Retina (tissue), 1 donor: Measurements from ENCODE around the gene KIAA1217.

Experiments used
- DNase-seq: peaks from one replicate; pipeline ENCODE4 v3.0.0-alpha.2; 2016

The KIAA1217 gene

DNA sequence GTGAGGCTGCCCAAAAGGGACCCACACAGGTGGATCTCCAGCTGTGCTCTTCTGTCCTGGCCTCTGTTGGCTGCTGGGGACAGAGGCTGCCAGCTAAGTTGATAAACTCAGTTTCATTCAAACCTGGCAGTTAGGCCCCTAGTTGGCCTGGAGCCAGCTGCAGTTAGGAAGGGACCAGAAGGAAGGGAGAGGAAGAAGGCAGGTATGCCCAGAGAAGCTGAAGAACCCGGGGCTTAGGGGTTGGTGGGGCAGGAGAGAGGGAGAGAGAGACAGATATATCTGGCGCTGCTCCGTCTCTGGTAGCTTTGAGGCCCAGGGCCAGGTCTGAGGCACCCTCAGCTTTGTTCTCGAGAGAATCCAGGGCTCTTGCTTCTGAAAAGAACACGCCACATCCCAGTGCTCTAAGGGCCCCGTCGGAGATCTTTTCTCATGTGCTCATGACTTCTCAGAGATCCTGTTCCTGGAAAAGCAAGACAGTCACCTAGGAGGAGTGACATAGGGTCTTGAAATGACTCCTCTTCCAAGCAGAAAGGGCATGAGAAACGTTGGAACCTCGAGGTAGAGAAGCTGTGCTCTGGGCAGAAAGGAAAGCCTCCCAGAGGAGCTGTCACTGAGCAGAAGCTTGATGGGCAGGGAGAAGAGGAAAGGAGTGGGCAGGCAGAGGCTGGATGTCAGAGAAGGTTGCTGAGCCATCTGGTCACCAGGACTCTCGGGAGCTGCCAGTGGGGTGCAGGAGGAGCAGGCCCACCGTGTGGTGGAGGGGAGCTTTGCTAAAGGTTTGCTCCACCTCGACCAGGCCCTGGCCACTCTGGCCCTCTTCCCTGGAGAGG, 361.1 kb downstream of the KIAA1217 start:
- DNase-seq: no peak

DNA sequence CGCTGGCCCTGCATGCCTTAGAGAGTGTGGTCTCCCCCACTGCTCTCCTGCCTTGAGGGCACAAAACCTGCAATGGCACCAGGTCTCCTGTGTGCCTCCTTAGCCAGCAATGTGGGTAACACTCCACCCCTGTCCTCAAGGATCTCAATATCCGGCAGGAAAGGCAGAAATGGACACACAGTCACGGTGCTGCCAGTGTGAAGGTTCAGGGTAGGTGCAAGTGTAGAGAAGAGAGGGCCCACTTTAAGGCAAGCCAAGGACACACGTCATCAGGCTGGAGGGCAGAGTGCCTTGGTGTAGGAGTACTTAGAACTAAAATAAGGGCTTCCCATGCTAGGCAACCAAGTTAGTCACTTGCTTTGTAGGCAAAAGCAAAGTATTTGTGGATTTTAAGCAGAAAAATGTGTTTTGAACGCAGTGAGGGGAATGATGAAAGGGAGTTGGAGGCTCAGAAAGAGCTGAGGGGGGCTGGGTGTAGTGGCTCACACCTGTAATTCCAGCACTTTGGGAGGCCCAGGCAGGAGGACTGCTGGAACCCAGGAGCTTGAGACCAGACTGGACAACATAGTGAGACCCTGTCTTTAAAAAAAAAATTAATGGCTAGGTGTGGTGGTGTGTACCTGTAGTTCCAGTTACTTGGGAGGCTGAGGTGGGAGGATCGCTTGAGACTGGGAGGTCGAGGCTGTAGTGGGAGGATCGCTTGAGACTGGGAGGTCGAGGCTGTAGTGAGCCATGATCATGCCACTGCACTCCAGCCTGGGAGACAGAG, 361.9 kb downstream of the KIAA1217 start:
- no peak for DNase-seq

DNA sequence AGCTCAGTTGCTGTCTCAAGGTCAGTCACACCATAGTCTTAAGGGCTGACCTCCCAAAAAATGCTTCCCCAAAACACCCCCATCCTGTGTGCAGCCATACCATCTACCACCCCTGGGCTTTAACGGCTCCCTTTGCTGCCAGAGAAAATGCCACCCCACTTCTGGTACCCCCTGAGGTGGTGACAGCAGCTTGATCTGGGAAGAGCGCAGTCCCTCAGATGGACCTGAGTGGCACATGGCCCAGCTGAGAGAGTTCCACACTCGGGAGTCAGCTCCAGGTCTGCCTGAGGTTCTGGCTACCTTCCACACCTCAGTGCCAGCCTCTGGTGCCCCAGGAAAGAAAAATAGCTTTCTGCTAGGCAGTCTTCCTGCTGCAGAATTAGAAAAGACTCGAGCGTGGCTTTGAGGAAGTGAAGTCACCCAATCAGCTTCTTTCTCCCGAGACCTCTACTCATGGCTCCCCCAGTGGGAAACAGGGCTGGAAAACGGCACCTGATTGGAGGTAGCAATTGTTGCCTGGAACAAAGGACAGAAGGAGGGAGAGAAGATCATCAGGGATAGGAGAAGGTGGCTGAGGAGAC, 363.0 kb downstream of the KIAA1217 start:
- DNase-seq: no peak

DNA sequence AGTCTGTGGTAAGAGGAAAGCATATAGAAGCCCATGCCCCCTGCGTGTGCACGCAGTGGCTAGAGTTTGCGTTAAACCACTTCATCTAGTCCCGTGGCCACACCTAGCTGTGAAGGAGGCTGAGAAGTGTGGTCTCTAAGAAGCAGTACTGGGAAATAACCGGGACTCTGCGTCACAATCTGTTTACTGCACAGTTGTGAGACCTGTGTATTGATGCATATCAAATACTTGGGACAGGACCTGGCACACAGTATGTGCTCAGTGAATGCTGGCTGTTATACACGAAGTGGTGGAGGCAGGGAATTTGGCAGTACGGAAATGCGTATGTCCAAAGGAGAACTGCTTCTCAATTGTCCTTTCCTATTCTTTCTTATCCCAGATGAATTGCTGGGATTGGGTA, 365.2 kb downstream of the KIAA1217 start:
- DNase-seq: no peak

DNA sequence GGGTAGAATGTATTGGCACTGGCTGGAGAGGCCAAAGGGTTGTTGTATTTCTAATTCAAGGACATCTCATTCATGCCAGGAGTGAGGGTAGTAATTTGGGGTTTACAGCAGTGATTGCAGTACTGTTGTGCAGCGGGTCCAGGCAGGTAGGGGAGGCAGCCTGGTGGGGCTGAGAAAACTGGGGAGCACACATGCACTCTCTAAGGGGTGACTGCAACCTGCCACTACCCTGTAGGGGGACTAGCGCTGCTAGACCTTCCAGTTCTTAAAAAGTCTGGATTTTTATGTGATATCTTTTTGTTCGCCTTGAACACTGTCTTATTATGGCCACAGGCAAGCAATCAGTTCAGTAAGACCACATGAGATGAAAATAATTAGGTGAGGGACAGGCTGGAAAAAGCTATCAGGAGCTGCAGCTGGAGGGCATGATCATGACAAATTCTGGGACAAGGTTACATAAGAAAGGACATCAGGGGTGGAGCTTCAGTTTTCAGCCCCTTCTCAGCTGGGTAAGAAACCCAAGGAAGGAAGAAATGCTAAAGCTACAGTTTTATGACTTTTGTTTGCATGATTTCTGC, 365.7 kb downstream of the KIAA1217 start:
- no peak for DNase-seq

DNA sequence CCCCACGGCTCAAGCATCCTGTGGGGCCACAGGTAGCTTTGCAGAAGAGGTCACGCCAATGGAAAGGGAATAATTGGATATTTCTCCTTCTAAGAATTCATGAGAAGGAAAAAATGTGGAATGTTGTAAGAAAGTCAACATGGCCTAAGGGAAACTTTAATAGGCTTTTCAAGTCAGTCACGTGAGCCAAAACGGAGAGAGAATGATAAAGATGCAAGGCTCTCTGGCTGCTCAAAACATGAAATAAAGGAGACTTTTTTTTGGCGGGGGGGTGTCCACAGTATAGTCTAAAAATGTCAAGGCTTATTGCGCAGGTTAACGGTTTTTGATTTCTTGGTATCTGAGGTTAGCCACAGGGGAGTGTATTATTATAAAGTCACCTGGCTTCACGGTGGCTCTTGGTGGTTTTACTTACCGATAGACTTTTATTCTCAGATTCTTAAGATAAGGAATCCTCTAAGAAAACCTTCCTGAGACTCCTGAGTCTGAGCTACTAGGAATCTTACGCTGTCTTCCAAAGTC, 366.6 kb downstream of the KIAA1217 start:
- no peak for DNase-seq

DNA sequence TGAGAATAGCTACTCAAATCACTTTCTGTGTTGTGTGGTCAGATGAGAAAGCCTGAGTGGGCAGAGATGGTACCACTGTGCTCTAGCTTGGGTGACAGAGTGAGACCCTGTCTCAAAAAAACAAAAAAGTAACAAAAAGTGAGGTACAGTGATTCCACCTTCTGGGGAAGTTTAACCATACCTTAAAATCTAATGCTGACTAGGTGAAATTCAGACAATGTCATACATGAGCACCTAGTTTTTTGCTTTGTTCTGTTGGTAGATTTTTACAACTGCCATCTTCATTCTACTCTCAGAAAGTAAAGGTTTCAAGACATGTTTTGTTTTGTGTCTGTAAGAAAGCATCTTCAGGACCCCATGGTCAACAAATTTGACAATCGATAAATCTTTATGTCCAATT, 370.5 kb downstream of the KIAA1217 start:
- no peak for DNase-seq

DNA sequence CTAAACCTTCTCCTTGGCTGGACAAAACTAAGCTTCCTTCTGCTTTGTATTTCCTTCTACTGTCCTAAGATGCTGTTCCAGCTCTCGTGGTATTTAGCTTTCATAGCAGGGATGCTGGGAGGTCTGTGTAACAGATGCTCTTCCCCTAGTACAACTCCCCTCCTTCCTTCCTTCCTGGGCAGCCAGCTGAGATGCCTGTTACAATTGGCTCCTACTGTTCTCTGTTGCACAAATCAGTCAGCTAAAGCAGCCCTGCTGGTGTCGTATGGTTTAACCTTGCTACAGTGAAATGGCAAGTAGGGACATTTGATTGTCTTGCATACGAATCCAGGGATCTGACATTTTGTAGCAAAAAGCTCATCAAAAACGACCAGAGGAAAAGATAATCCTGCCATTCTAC, 371.0 kb downstream of the KIAA1217 start:
- DNase-seq: no peak

DNA sequence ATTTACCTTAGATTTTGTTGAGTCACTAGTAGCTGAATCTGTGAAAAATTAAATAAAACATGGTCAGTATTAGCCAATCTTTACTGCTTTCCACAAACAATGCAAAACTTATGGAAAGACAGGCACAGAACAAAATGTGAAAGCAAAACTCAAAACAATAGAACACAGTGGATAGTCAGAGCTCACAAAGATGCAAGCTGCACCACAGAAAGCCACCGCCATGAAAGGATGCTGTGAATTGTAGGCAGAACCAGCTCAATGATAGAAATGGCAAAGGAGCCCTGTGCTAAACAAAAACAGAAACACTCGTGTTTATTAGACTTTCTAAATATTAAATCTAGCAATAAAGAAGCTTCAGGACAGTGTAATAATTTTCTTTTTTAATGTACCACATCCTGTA, 380.3 kb downstream of the KIAA1217 start:
- no peak for DNase-seq

DNA sequence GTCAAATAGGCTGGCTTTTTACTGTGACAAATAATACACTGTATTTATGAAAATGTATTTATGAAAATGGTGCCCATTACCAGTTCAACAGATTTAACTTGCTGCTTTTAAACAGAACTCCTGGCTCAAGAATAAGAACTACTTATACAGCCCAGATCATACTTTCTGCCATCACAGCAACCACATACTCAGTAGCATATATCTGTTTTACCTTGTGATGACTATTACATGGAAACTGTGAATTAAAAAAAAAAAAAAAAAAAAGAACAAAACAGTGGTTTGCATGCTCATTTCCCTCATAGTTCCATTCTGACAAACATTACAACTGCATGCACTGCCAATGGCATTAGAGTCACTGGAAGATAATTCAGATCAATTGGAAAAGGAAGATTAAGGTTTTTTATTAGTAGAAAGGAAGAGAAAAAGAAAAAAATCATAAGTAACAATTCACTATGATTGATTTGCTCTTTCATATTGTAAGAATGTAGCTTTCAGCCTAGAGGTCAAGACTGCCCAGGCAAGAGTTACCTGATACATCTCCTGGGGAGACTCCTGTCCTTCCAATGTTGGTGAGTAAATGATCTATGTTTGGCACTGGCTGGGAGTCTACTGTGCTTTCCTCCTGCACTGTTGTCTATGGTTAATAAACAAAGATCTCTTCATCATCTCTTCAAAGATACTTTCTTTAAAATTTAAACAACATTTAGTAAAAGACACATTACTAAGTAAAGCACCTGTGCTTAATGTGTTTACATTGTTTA, 381.9 kb downstream of the KIAA1217 start:
- DNase-seq: no peak

DNA sequence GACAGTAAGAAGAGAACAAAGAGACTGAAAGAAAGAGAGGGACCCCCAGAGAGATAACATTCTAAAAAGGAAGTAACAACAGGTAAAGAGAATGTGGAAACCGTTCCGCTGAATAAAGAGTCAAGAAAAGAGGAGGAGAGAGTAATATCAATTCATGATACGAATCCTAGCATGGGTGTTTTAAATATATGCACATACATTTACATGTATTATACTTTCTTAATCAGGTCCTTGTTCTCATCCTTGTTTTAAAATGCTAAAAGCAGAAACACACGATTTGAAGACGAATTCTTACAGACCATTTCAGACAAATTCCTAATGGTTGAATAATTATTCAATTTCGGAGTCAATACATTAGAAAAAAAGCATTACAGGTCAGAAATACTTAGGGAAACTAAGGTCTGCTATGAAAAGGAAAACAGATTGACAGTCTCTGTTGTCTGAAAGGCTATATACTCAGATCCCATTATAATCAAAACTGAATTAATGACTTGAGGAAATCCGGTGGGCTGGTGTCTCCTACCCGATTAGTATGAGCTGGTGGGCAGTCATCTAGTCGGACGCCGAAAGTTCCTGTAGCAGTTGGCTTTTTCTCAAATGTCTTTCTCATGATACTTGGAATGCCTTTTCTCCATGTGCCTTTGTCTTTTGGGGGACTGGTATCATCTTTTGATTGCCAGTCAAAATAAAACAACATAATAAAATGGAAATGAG, 387.4 kb downstream of the KIAA1217 start:
- no peak for DNase-seq

DNA sequence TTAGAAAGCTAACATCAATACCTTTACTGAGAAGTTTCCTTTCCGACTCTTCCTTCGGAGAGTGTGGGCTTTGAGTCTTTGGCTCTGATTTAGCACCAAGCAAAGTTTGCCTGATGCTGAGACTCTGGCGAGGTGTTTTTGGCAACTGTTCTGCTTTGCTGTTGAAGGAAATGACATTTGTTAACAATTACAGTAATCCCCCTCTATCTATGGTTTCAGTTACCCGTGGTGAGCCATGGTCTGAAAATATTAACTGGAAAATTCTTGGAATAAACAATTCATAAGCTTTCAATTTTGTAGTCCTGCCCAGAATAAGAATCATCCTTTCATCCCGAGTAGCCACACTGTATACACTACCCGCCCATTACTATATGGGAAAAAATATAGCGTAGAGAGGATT, 388.5 kb downstream of the KIAA1217 start:
- DNase-seq: no peak
